PFSK-1 (cell line): Measurements from ENCODE around the gene EIF2S1.

ENCODE experiments used
- POLR2AphosphoS5 ChIP-seq: IDR thresholded peaks from 2 replicates; pipeline ENCODE4 v1.6.1; 2012; ENCODE audit warnings: low read depth, mild to moderate bottlenecking, control low read depth, low read length, moderate library complexity
- REST ChIP-seq, 2 experiments: IDR thresholded peaks; 2 replicates each; pipeline versions ENCODE4 v1.6.1 to v1.8.0; 2011 to 2012; ENCODE audit warnings: low read depth in 2 of 2, low read length in 2 of 2, control low read depth in 1 of 2, inconsistent platforms in 1 of 2, mild to moderate bottlenecking in 1 of 2, moderate library complexity in 1 of 2; ENCODE audit not compliant: insufficient read depth in 1 of 2
- TAF1 ChIP-seq: IDR thresholded peaks from 2 replicates; pipeline ENCODE4 v1.6.1; 2012; ENCODE audit warnings: low read length, control low read depth, borderline replicate concordance; ENCODE audit not compliant: insufficient read depth

- TF ChIP-seq TAF1 (no peak), REST (IDR thresholded peaks at IDR 0.05; ENCODE audit: insufficient read depth in 1 of 2, low read depth in 2 of 2, low read length in 2 of 2) (no peak), POLR2AphosphoS5 (no peak)
These were observed 49.3 kb downstream of the EIF2S1 start for GRCh38 chr14:67409461-67409860.
